ENCODE results near the gene TRMT10C. TPM values are rescaled to one million over a fixed set of nuclear protein-coding genes. Genes with fewer than 3 reads are reported as not detected.

TRMT10C gene
- total RNA-seq, 1 donor from 2014 or later, result 5.9 TPM

GRCh38 chr3:101519685-101520365 lies 41.8 kb upstream of the TRMT10C start:
- H3K4me3 ChIP-seq, result no peak overlapping the region
- intact Hi-C loops (cut with DNase I), result no loop called here
- H3K36me3 ChIP-seq, result no peaks in the 10 kb centered on the region
- no peaks in the 10 kb centered on the region for H3K9me3 ChIP-seq
- no peak for TF ChIP-seq CTCF (IDR thresholded peaks at IDR 0.05)
- H3K4me1 ChIP-seq, result no peaks in the 10 kb centered on the region
- no peak for DNase-seq (ENCODE audit: low spot score in 2 of 2)
- H3K27me3 ChIP-seq, result no peaks in the 10 kb centered on the region
- no peak overlapping the region for H3K27ac ChIP-seq

- no peaks in the 10 kb centered on the region for H3K9me3 ChIP-seq
- no peaks in the 10 kb centered on the region for H3K27me3 ChIP-seq
- no peak overlapping the region for H3K27ac ChIP-seq
- TF ChIP-seq CTCF (IDR thresholded peaks at IDR 0.05), result no peak
- H3K36me3 ChIP-seq, result no peaks in the 10 kb centered on the region
- H3K4me1 ChIP-seq, result no peaks in the 10 kb centered on the region
- no peak for DNase-seq (ENCODE audit: low spot score in 2 of 2)
- intact Hi-C loops (cut with DNase I), result no loop called here
- no peak overlapping the region for H3K4me3 ChIP-seq
These were observed 40.4 kb upstream of the TRMT10C start for GRCh38 chr3:101521211-101521701.

- TF ChIP-seq CTCF (IDR thresholded peaks at IDR 0.05), result no peak
- Histone ChIP-seq H3K9me3 (no peaks in the 10 kb centered on the region), H3K4me3 (no peak overlapping the region), H3K36me3 (no peaks in the 10 kb centered on the region), H3K4me1 (no peaks in the 10 kb centered on the region), H3K27ac (no peak overlapping the region), H3K27me3 (no peaks in the 10 kb centered on the region)
- intact Hi-C loops (cut with DNase I), result no loop called here
- no peak for DNase-seq (ENCODE audit: low spot score in 2 of 2)
These were observed 34.2 kb upstream of the TRMT10C start for GRCh38 chr3:101527441-101527840.

GRCh38 chr3:101527906-101528305 lies 33.8 kb upstream of the TRMT10C start:
- Histone ChIP-seq H3K9me3 (no peaks in the 10 kb centered on the region), H3K4me3 (no peak overlapping the region), H3K27me3 (no peaks in the 10 kb centered on the region), H3K27ac (no peak overlapping the region), H3K4me1 (no peaks in the 10 kb centered on the region), H3K36me3 (no peaks in the 10 kb centered on the region)
- TF ChIP-seq CTCF (IDR thresholded peaks at IDR 0.05), result no peak
- intact Hi-C loops (cut with DNase I), result no loop called here
- DNase-seq (ENCODE audit: low spot score in 2 of 2), result no peak

- Histone ChIP-seq H3K27me3 (no peaks in the 10 kb centered on the region), H3K27ac (no peak overlapping the region), H3K9me3 (no peaks in the 10 kb centered on the region), H3K4me1 (peaks cover 0 to 4% of the 10 kb centered on the region in 2 donors), H3K4me3 (no peak overlapping the region), H3K36me3 (no peaks in the 10 kb centered on the region)
- TF ChIP-seq CTCF (IDR thresholded peaks at IDR 0.05), result no peak
- intact Hi-C loops (cut with DNase I), result no loop called here
- DNase-seq (ENCODE audit: low spot score in 2 of 2), result no peak
These were observed 31.6 kb upstream of the TRMT10C start for GRCh38 chr3:101529816-101530685.

Data from ascending aorta (tissue), 2 donors.